GM13977 (cell line): ENCODE measurements around the gene SUN1.

ENCODE experiments used
- DNase-seq: peaks from one replicate; pipeline ENCODE4 v3.0.0; 2012; ENCODE audit warnings: low spot score
- in situ Hi-C: fragments of 300-500 bp; cut with MboI; formaldehyde crosslinking; loops from one replicate; pipeline ENCODE4 v1.12.0; 2022; ENCODE audit warnings: low sequenced_read_pairs, low pct_unique_long_range_greater_than_20kb, mixed read lengths, inconsistent platforms; ENCODE audit not compliant: unreplicated experiment
- TF ChIP-seq, protein P1 (sequence below): IDR thresholded peaks from 2 replicates; pipeline ENCODE4 v1.5.1; 2012; ENCODE audit warnings: mild to moderate bottlenecking, control low read depth; ENCODE audit not compliant: insufficient read depth; ENCODE audit errors: extremely low read depth, missing control alignments

The SUN1 gene

DNA sequence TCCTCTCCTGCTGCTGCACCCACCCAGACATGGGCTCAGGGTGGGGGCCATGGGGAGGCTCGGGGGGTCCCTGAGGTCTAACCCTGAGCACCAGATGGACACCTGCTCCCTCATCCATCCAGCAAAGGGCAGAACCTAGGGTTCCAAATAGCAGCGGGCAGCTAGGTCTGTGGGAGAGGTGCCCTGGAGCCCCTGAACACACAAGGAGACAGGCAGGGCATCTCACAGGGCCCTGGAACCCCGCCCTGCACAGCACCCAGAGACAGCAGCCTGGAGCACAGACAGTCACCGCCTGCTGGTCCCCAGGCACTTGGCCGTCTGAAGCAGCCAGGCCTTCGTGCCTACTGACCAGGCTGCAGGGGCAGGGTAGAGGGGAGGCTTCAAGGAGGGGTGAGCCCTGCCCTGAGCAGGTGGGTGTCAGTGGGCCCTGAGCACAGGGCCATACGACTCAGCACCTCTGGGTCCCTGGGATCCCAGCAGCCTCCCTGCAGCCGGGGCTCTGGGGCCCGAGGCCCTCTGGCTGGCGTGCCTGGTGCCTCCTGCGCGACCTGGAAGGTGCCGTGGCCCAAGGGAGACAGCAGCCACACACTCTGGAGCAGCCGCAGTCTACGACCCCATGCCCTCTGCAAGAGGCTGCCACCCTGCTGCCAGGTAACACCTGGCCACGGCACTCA, 82.4 kb downstream of the SUN1 start:
- in situ Hi-C loops, result no loop called here

DNA sequence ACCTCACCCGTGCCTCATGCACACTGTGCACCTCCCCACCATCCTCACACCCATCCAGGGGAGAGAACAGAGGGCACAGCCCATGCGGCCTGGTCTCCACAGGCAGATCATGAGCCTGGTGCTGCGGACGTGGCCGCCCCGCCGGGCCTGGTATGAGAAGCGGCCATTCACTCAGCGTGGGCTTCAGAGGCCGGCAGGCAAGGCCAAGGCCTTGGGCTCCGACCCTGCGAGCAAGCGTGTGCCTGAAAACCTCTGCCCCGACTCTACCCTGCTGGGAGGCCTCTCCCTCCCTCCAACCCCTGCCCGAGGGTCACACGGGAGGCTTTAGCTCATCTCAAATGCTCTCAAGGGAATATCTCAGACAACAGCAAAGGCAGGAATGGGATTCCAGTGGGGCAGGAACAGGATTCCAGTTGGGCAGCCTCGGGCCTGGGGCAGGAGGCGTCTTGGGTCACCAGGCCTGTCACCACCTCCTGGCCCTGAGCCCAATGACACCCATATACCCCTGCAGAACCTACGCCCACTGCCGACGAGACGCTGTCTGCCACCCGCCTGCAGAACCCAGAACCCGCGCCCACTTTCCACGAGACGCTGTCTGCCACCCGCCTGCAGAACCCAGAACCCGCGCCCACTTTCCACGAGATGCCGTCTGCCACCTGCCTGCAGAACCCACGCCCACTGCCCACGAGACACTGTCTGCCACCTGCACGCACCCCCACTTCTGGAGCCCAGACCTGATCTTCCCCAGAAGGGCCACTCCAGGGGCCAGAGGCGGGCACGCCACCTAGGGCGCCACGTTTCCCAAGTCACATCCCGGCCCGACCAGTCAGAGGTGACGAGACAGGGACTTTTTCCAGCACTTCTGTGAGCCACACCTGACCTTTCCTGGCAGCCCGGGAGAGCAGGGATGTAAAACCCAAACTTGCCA, 83.3 kb downstream of the SUN1 start:
- in situ Hi-C loops, result no loop called here
- no peak for DNase-seq
- TF ChIP-seq, protein P1, sequence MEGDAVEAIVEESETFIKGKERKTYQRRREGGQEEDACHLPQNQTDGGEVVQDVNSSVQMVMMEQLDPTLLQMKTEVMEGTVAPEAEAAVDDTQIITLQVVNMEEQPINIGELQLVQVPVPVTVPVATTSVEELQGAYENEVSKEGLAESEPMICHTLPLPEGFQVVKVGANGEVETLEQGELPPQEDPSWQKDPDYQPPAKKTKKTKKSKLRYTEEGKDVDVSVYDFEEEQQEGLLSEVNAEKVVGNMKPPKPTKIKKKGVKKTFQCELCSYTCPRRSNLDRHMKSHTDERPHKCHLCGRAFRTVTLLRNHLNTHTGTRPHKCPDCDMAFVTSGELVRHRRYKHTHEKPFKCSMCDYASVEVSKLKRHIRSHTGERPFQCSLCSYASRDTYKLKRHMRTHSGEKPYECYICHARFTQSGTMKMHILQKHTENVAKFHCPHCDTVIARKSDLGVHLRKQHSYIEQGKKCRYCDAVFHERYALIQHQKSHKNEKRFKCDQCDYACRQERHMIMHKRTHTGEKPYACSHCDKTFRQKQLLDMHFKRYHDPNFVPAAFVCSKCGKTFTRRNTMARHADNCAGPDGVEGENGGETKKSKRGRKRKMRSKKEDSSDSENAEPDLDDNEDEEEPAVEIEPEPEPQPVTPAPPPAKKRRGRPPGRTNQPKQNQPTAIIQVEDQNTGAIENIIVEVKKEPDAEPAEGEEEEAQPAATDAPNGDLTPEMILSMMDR, result no peak

More for the DNA sequence above, 82.4 kb downstream of the SUN1 start:
- TF ChIP-seq, protein P1, result no peak
- no peak for DNase-seq

DNA sequence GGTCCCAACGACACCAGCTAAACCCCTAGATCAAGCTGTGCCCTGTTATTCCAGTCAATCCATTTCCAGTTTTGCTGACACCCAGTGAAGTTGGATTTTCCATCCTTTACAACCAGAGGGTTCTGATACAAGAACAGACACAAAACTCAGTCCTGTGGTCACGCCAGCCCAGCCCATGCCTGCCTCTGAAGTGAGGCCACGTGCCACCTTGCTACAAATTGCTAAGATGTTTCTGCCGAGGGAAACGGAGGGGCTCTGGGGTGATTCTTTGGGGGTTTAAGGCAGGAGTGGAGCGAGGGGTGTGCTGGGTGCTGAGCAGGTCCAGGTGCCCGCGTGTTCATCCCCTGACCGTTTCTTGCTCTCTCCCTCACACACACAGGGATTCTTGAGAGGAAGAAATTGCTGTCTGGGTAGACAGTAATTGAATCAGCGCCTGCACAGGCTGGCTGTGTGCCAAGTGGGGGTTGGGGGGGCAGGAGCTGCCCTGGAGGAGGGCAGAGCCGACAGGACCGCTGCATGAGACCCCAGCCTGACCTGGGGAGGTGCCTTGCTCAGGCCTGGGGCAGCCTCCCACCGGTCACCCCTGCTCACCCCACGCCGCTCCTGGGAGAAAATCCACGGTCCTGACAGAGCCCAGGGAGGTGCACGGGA, 84.1 kb downstream of the SUN1 start:
- TF ChIP-seq, protein P1, result no peak
- in situ Hi-C loops, result no loop called here
- DNase-seq, result no peak

DNA sequence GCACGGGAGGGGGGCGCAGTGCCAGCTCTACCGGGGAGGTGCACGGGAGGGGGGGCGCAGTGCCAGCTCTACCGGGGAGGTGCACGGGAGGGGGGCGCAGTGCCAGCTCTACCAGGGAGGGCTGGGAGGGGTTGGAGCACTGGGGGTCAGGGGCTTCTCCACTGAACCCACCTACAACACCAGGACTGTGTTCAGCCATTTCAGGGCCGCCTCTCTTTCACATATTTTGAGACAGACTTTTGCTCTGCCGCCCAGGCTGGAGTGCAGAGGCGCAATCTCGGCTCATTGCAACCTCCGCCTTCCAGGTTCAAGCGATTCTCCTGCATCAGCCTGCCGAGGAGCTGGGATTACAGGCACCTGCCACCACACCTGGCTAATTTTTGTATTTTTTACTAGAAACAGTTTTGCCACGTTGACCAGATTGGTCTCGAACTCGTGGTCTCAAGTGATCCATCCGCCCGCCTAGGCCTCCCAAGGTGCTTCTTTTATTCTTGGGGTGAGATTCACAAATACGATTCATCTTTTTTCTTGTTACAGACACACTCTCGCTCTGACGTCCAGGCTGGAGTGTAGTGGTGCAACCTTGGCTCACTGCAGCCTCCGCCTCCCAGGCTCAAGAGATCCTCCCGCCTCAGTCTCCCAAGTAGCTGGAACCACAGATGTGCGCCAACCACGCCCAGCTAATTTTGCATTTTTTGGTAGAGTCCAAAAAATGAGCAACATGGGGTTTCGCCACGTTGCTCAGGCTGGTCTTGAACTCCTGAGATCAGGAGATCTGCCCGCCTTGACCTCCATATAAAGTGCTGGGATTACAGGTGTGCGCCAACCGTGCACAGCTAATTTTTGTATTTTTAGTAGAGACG, 85.2 kb downstream of the SUN1 start:
- TF ChIP-seq, protein P1, result no peak
- in situ Hi-C loops, result no loop called here
- DNase-seq, result no peak

DNA sequence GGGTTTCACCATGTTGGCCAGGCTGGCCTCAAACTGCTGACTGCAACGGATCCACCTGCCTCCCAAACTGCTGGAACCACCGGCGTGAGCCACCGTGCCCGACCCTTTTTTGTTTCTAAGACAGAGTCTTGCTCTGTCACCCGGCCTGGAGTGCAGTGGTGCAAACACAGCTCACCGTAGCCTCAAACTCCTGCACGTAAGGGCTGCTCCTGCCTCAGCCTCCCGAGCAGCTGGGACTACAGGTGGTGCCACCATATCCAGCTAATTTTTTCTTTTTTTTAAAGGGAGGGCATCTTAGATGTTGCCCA, 85.8 kb downstream of the SUN1 start:
- in situ Hi-C loops, result no loop called here

More for the DNA sequence above, 85.8 kb downstream of the SUN1 start:
- TF ChIP-seq, protein P1, result no peak
- DNase-seq, result no peak
